ENCODE measurements around the gene NKD2. TPM values are rescaled to one million over a fixed set of nuclear protein-coding genes. Genes with fewer than 3 reads are reported as not detected.

Gene NKD2
- total RNA-seq, 1 experiment from 2014 or later, result 12.3 TPM

DNA sequence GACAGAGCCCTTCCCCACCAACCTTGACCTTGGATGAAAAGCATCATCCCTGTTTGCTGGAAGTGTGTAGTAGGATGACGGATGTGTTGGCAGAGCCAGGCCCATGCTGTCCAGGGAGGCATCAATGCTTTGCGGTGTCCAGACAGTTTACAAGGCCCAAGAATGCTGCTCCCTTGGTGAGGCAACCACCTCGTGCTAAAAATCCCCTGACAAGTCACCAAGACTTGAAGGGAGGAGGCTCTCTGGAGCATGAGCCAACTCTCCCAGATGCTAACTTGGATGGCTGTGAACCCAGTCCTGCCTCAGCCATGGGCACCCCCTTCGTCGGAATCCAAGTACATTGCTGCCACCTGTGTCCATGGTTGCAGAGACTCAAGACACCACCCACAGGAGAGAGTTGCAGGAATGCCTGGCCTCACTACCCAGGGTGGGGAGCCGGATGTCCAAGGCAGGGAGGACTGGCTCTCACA is 9.5 kb upstream of the NKD2 start:
- no peaks in the 10 kb centered on the region for H3K9me3 ChIP-seq (ENCODE audit: control insufficient read depth, insufficient read depth, low read depth, low read length)
- intact Hi-C loops (cut with micrococcal nuclease; ENCODE audit: unreplicated experiment), result no loop called here
- no peak for TF ChIP-seq TCF7L2 (IDR thresholded peaks at IDR 0.05; ENCODE audit: low read depth, low read length)
- no peak for TF ChIP-seq SIN3A (IDR thresholded peaks at IDR 0.05; ENCODE audit: borderline replicate concordance, insufficient read depth, low read depth, low read length)
- TF ChIP-seq, protein P1, sequence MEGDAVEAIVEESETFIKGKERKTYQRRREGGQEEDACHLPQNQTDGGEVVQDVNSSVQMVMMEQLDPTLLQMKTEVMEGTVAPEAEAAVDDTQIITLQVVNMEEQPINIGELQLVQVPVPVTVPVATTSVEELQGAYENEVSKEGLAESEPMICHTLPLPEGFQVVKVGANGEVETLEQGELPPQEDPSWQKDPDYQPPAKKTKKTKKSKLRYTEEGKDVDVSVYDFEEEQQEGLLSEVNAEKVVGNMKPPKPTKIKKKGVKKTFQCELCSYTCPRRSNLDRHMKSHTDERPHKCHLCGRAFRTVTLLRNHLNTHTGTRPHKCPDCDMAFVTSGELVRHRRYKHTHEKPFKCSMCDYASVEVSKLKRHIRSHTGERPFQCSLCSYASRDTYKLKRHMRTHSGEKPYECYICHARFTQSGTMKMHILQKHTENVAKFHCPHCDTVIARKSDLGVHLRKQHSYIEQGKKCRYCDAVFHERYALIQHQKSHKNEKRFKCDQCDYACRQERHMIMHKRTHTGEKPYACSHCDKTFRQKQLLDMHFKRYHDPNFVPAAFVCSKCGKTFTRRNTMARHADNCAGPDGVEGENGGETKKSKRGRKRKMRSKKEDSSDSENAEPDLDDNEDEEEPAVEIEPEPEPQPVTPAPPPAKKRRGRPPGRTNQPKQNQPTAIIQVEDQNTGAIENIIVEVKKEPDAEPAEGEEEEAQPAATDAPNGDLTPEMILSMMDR (IDR thresholded peaks at IDR 0.05), result no peak
- TF ChIP-seq, protein P2, sequence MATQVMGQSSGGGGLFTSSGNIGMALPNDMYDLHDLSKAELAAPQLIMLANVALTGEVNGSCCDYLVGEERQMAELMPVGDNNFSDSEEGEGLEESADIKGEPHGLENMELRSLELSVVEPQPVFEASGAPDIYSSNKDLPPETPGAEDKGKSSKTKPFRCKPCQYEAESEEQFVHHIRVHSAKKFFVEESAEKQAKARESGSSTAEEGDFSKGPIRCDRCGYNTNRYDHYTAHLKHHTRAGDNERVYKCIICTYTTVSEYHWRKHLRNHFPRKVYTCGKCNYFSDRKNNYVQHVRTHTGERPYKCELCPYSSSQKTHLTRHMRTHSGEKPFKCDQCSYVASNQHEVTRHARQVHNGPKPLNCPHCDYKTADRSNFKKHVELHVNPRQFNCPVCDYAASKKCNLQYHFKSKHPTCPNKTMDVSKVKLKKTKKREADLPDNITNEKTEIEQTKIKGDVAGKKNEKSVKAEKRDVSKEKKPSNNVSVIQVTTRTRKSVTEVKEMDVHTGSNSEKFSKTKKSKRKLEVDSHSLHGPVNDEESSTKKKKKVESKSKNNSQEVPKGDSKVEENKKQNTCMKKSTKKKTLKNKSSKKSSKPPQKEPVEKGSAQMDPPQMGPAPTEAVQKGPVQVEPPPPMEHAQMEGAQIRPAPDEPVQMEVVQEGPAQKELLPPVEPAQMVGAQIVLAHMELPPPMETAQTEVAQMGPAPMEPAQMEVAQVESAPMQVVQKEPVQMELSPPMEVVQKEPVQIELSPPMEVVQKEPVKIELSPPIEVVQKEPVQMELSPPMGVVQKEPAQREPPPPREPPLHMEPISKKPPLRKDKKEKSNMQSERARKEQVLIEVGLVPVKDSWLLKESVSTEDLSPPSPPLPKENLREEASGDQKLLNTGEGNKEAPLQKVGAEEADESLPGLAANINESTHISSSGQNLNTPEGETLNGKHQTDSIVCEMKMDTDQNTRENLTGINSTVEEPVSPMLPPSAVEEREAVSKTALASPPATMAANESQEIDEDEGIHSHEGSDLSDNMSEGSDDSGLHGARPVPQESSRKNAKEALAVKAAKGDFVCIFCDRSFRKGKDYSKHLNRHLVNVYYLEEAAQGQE (IDR thresholded peaks at IDR 0.05; ENCODE audit: insufficient read depth in 1 of 2, low read depth in 2 of 2, low read length in 1 of 2), result no peak
- TF ChIP-seq POLR2AphosphoS5 (IDR thresholded peaks at IDR 0.05; ENCODE audit: low read depth, low read length), result no peak
- in situ Hi-C loops (cut with HindIII; ENCODE audit: low pct_unique_long_range_greater_than_20kb, low sequenced_read_pairs), result no loop called here
- ChIA-PET CTCF (no interaction called here), POLR2A (no interaction called here)
- no peaks in the 10 kb centered on the region for H3K36me3 ChIP-seq (ENCODE audit: control insufficient read depth, insufficient read depth, low read length)
- H3K27ac ChIP-seq (ENCODE audit: low read length), result no peak overlapping the region
- no peaks in the 10 kb centered on the region for H3K4me1 ChIP-seq (ENCODE audit: control insufficient read depth, insufficient read depth, low read length)
- H3K4me3 ChIP-seq (ENCODE audit: low read depth in 2 of 2, low read length in 2 of 2), result no peak overlapping the region
- DNase-seq (ENCODE audit: low read depth, low spot score) (no peak), ATAC-seq (no peak)
- no TSS peak for BruUV-seq (replicated peaks)
- no peaks in the 10 kb centered on the region for H3K27me3 ChIP-seq (ENCODE audit: control insufficient read depth, insufficient read depth, low read length)

DNA sequence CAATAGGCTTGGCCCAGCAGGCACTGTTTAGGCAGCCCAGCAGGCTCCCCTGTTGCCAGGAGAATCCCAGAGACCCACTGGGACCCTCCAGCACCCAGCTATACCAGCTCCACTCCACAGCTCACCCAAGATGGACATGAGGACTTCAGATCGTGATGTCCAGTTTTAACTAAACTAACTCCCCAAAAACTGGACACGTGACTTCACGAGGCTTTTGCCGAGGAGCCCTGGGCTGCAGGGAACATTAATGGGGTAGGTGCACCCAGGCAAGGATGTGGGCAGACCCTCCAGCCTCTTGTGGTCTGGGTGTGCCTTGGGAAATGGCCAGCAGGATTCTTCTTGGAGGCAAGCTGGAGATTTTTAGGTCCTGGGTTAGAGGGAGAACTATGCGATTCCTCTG is 8.9 kb upstream of the NKD2 start:
- H3K27me3 ChIP-seq (ENCODE audit: control insufficient read depth, insufficient read depth, low read length), result no peaks in the 10 kb centered on the region
- DNase-seq (ENCODE audit: low read depth, low spot score), result no peak
- ATAC-seq, result no peak
- TF ChIP-seq, protein P1 (IDR thresholded peaks at IDR 0.05), result no peak
- TF ChIP-seq, protein P2 (IDR thresholded peaks at IDR 0.05; ENCODE audit: insufficient read depth in 1 of 2, low read depth in 2 of 2, low read length in 1 of 2), result no peak
- TF ChIP-seq SIN3A (IDR thresholded peaks at IDR 0.05; ENCODE audit: borderline replicate concordance, insufficient read depth, low read depth, low read length) (no peak), POLR2AphosphoS5 (IDR thresholded peaks at IDR 0.05; ENCODE audit: low read depth, low read length) (no peak)
- intact Hi-C loops (cut with micrococcal nuclease; ENCODE audit: unreplicated experiment) (no loop called here), in situ Hi-C loops (cut with HindIII; ENCODE audit: low pct_unique_long_range_greater_than_20kb, low sequenced_read_pairs) (no loop called here)
- H3K27ac ChIP-seq (ENCODE audit: low read length), result no peak overlapping the region
- H3K4me1 ChIP-seq (ENCODE audit: control insufficient read depth, insufficient read depth, low read length), result no peaks in the 10 kb centered on the region
- no peaks in the 10 kb centered on the region for H3K9me3 ChIP-seq (ENCODE audit: control insufficient read depth, insufficient read depth, low read depth, low read length)
- BruUV-seq (replicated peaks), result no TSS peak
- POLR2A ChIA-PET, result interaction anchor here (0.6 kb wide), 1 partner anchor 103 kb away, joined by 3 read pairs; no protein-coding TSS in a partner anchor
- H3K4me3 ChIP-seq (ENCODE audit: low read depth in 2 of 2, low read length in 2 of 2), result no peak overlapping the region
- no peaks in the 10 kb centered on the region for H3K36me3 ChIP-seq (ENCODE audit: control insufficient read depth, insufficient read depth, low read length)
- CTCF ChIA-PET, result no interaction called here

Data from Panc1 (cell line).